Stimulated activated naive B cell treated with anti-CD40 and anti-IgM and Interleukin-4, amounts not matched to agents 10 μg/mL and 1 μg/mL and 100 μg/mL, for 72 hours (primary cell): Measurements from ENCODE around the gene CHRM4.

ENCODE experiments used
- ATAC-seq, 2 donors: fragments of 150-1000 bp; cut with Tn5 transposase; replicated peaks; 2 replicates each; pipeline ENCODE4 v1.10.0; 2021; ENCODE audit warnings: moderate library complexity in 1 of 2
- DNase-seq: peaks from one replicate; pipeline ENCODE4 v3.0.0; 2021
- H3K27ac Mint-ChIP-seq: one replicate; pipeline ENCODE4 v1.8.0; 2022; ENCODE audit warnings: mild to moderate bottlenecking, mixed read lengths
- H3K27me3 Mint-ChIP-seq, 2 donors: one replicate each; pipeline ENCODE4 v1.8.0; 2022; ENCODE audit warnings: mixed read lengths in 2 of 2
- H3K36me3 Mint-ChIP-seq, 2 donors: one replicate each; pipeline ENCODE4 v1.8.0; 2022; ENCODE audit warnings: mixed read lengths in 2 of 2, mild to moderate bottlenecking in 1 of 2
- H3K4me1 Mint-ChIP-seq, 2 donors: one replicate each; pipeline ENCODE4 v1.8.0; 2022; ENCODE audit warnings: mixed read lengths in 2 of 2, mild to moderate bottlenecking in 1 of 2
- H3K4me3 Mint-ChIP-seq, 2 donors: one replicate each; pipeline ENCODE4 v1.8.0; 2022; ENCODE audit warnings: mild to moderate bottlenecking in 2 of 2, mixed read lengths in 2 of 2, moderate library complexity in 1 of 2
- H3K9me3 Mint-ChIP-seq, 2 donors: one replicate each; pipeline ENCODE4 v1.8.0; 2022; ENCODE audit warnings: mixed read lengths in 2 of 2, mild to moderate bottlenecking in 1 of 2

Gene CHRM4

GRCh38 chr11:46391578-46392420, at the start of gene CHRM4:
TSS of gene CHRM4 (minus strand) at chr11:46391776. CDS start at chr11:46386557, 5,219 bp downstream.
- Mint-ChIP-seq H3K27ac (peak within 1 kb of the TSS; percentile 87), H3K36me3 (peaks cover 10 to 12% of the 10 kb centered on the region in 2 donors), H3K4me1 (peaks cover 22 to 32% of the 10 kb centered on the region in 2 donors), H3K9me3 (no peaks in the 10 kb centered on the region), H3K4me3 (peak within 1 kb of the TSS; percentile 81 to 84), H3K27me3 (peaks cover 52 to 56% of the 10 kb centered on the region in 2 donors)
- DNase-seq (no peak), ATAC-seq (no peak)

GRCh38 chr11:46438211-46438610, 46.6 kb upstream of the CHRM4 start:
- no peaks in the 10 kb centered on the region for H3K4me1 Mint-ChIP-seq
- no peak for DNase-seq
- H3K27me3 Mint-ChIP-seq, result no peaks in the 10 kb centered on the region
- H3K4me3 Mint-ChIP-seq, result no peak overlapping the region
- H3K27ac Mint-ChIP-seq, result no peak overlapping the region
- ATAC-seq, result no peak
- H3K36me3 Mint-ChIP-seq, result peaks cover 42 to 59% of the 10 kb centered on the region in 2 donors
- H3K9me3 Mint-ChIP-seq, result no peaks in the 10 kb centered on the region

GRCh38 chr11:46437122-46437689, 45.6 kb upstream of the CHRM4 start:
- H3K4me3 Mint-ChIP-seq, result no peak overlapping the region
- no peak overlapping the region for H3K27ac Mint-ChIP-seq
- peaks cover 43 to 59% of the 10 kb centered on the region in 2 donors for H3K36me3 Mint-ChIP-seq
- no peaks in the 10 kb centered on the region for H3K4me1 Mint-ChIP-seq
- no peaks in the 10 kb centered on the region for H3K9me3 Mint-ChIP-seq
- no peaks in the 10 kb centered on the region for H3K27me3 Mint-ChIP-seq
- no peak for ATAC-seq
- DNase-seq, result no peak

- Mint-ChIP-seq H3K4me1 (no peaks in the 10 kb centered on the region), H3K9me3 (no peaks in the 10 kb centered on the region), H3K36me3 (peaks cover 39 to 58% of the 10 kb centered on the region in 2 donors), H3K27ac (no peak overlapping the region), H3K4me3 (no peak overlapping the region), H3K27me3 (no peaks in the 10 kb centered on the region)
- ATAC-seq, result no peak
- no peak for DNase-seq
Observed at GRCh38 chr11:46436113-46436512, 44.5 kb upstream of the CHRM4 start.

- ATAC-seq, result no peak
- Mint-ChIP-seq H3K36me3 (peaks cover 39 to 57% of the 10 kb centered on the region in 2 donors), H3K4me3 (no peak overlapping the region), H3K9me3 (no peaks in the 10 kb centered on the region), H3K27ac (no peak overlapping the region), H3K27me3 (no peaks in the 10 kb centered on the region), H3K4me1 (no peaks in the 10 kb centered on the region)
- no peak for DNase-seq
Observed at GRCh38 chr11:46435679-46436078, 44.1 kb upstream of the CHRM4 start.

- Mint-ChIP-seq H3K36me3 (peaks cover 51 to 75% of the 10 kb centered on the region in 2 donors), H3K4me1 (peaks cover 0 to 1% of the 10 kb centered on the region in 2 donors), H3K4me3 (no peak overlapping the region), H3K27ac (no peak overlapping the region), H3K27me3 (no peaks in the 10 kb centered on the region), H3K9me3 (no peaks in the 10 kb centered on the region)
- DNase-seq (no peak), ATAC-seq (no peak)
Observed at GRCh38 chr11:46431211-46431610, 39.6 kb upstream of the CHRM4 start.

- Mint-ChIP-seq H3K27ac (no peak overlapping the region), H3K27me3 (no peaks in the 10 kb centered on the region), H3K4me3 (no peak overlapping the region), H3K36me3 (peaks cover 47 to 75% of the 10 kb centered on the region in 2 donors), H3K9me3 (no peaks in the 10 kb centered on the region), H3K4me1 (peaks cover 0 to 1% of the 10 kb centered on the region in 2 donors)
- ATAC-seq, result no peak
- DNase-seq, result no peak
Observed at GRCh38 chr11:46429717-46430116, 38.1 kb upstream of the CHRM4 start.

GRCh38 chr11:46427364-46427763, 35.8 kb upstream of the CHRM4 start:
- peaks cover 36 to 68% of the 10 kb centered on the region in 2 donors for H3K36me3 Mint-ChIP-seq
- ATAC-seq (no peak), DNase-seq (no peak)
- H3K27me3 Mint-ChIP-seq, result no peaks in the 10 kb centered on the region
- H3K27ac Mint-ChIP-seq, result no peak overlapping the region
- H3K9me3 Mint-ChIP-seq, result no peaks in the 10 kb centered on the region
- H3K4me3 Mint-ChIP-seq, result no peak overlapping the region
- peaks cover 0 to 1% of the 10 kb centered on the region in 2 donors for H3K4me1 Mint-ChIP-seq

- no peak overlapping the region for H3K4me3 Mint-ChIP-seq
- peaks cover 0 to 1% of the 10 kb centered on the region in 2 donors for H3K4me1 Mint-ChIP-seq
- peaks cover 40 to 66% of the 10 kb centered on the region in 2 donors for H3K36me3 Mint-ChIP-seq
- no peak overlapping the region for H3K27ac Mint-ChIP-seq
- ATAC-seq (no peak), DNase-seq (no peak)
- H3K9me3 Mint-ChIP-seq, result no peaks in the 10 kb centered on the region
- no peaks in the 10 kb centered on the region for H3K27me3 Mint-ChIP-seq
Observed at GRCh38 chr11:46426233-46426991, 34.8 kb upstream of the CHRM4 start.

- DNase-seq (no peak), ATAC-seq (no peak)
- H3K27ac Mint-ChIP-seq, result no peak overlapping the region
- peaks cover 27 to 62% of the 10 kb centered on the region in 2 donors for H3K36me3 Mint-ChIP-seq
- H3K27me3 Mint-ChIP-seq, result no peaks in the 10 kb centered on the region
- H3K9me3 Mint-ChIP-seq, result no peaks in the 10 kb centered on the region
- H3K4me3 Mint-ChIP-seq, result no peak overlapping the region
- peaks cover 0 to 1% of the 10 kb centered on the region in 2 donors for H3K4me1 Mint-ChIP-seq
Observed at GRCh38 chr11:46422588-46422987, 31.0 kb upstream of the CHRM4 start.

GRCh38 chr11:46421257-46421880, 29.8 kb upstream of the CHRM4 start:
- no peak overlapping the region for H3K27ac Mint-ChIP-seq
- H3K27me3 Mint-ChIP-seq, result no peaks in the 10 kb centered on the region
- no peak overlapping the region for H3K4me3 Mint-ChIP-seq
- no peaks in the 10 kb centered on the region for H3K4me1 Mint-ChIP-seq
- H3K9me3 Mint-ChIP-seq, result no peaks in the 10 kb centered on the region
- DNase-seq, result no peak
- peaks cover 28 to 56% of the 10 kb centered on the region in 2 donors for H3K36me3 Mint-ChIP-seq
- no peak for ATAC-seq

- no peaks in the 10 kb centered on the region for H3K27me3 Mint-ChIP-seq
- ATAC-seq (no peak), DNase-seq (no peak)
- no peak overlapping the region for H3K4me3 Mint-ChIP-seq
- H3K9me3 Mint-ChIP-seq, result no peaks in the 10 kb centered on the region
- no peaks in the 10 kb centered on the region for H3K4me1 Mint-ChIP-seq
- peaks cover 34 to 59% of the 10 kb centered on the region in 2 donors for H3K36me3 Mint-ChIP-seq
- H3K27ac Mint-ChIP-seq, result no peak overlapping the region
Observed at GRCh38 chr11:46420513-46420912, 28.9 kb upstream of the CHRM4 start.

GRCh38 chr11:46418751-46419150, 27.2 kb upstream of the CHRM4 start:
- DNase-seq (no peak), ATAC-seq (no peak)
- H3K36me3 Mint-ChIP-seq, result peaks cover 48 to 65% of the 10 kb centered on the region in 2 donors
- H3K9me3 Mint-ChIP-seq, result no peaks in the 10 kb centered on the region
- H3K4me1 Mint-ChIP-seq, result no peaks in the 10 kb centered on the region
- no peak overlapping the region for H3K4me3 Mint-ChIP-seq
- H3K27me3 Mint-ChIP-seq, result no peaks in the 10 kb centered on the region
- no peak overlapping the region for H3K27ac Mint-ChIP-seq

GRCh38 chr11:46417711-46418110, 26.1 kb upstream of the CHRM4 start:
- no peak for DNase-seq
- H3K36me3 Mint-ChIP-seq, result peaks cover 53 to 69% of the 10 kb centered on the region in 2 donors

More at GRCh38 chr11:46417711-46418110, 26.1 kb upstream of the CHRM4 start:
- Mint-ChIP-seq H3K27ac (no peak overlapping the region), H3K4me1 (no peaks in the 10 kb centered on the region), H3K27me3 (no peaks in the 10 kb centered on the region), H3K4me3 (no peak overlapping the region), H3K9me3 (no peaks in the 10 kb centered on the region)
- ATAC-seq, result no peak
